ENCODE measurements around the gene GDI1.

The GDI1 gene

DNA sequence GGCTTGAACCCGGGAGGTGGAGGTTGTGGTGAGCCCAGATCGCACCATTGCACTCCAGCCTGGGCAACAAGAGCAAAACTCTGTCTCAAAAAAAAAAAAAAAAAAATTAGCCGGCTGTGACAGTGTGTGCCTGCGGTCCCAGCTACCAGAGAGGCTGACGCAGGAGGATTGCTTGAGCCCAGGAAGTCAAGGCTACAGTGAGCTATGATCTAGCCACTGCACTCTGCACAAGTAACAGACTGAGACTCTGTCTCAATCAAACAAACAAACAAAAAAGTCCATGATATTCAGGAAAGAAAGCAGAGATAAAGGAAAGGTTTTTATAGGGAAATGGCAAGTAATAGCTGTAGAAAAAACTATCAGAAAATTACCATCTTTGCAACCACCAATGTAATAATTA is 44.2 kb downstream of the GDI1 start:
- DNase-seq (ENCODE audit: low read depth, low spot score) = no peak

- no peak for DNase-seq (ENCODE audit: low read depth, low spot score)
Measured at GRCh38 chrX:154481911-154482601, 45.1 kb downstream of the GDI1 start.

GRCh38 chrX:154482786-154483185 is 45.8 kb downstream of the GDI1 start:
- DNase-seq (ENCODE audit: low read depth, low spot score) = no peak

DNA sequence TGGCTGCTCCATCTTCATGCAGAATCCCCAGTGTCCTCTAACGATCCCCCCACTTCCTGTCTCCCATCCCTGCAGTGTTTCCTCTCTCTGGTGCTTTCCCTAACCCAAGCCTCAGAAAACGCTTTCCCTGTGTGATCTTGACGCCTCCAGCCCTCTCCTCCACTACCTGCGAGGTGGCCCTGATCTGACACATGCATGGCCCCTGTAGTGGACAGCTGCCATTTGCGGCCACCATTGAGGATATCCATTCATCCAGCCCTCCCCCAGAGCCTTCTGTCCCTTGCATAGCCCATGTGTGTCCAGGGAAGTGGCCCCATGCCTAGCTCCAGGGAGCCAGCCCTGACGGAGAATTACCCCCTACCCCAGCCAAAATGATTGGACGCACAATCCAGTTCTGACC is 46.4 kb downstream of the GDI1 start:
- DNase-seq (ENCODE audit: low read depth, low spot score) = no peak

GRCh38 chrX:154484255-154485149 is 47.5 kb downstream of the GDI1 start:
- DNase-seq (ENCODE audit: low read depth, low spot score) = no peak

DNA sequence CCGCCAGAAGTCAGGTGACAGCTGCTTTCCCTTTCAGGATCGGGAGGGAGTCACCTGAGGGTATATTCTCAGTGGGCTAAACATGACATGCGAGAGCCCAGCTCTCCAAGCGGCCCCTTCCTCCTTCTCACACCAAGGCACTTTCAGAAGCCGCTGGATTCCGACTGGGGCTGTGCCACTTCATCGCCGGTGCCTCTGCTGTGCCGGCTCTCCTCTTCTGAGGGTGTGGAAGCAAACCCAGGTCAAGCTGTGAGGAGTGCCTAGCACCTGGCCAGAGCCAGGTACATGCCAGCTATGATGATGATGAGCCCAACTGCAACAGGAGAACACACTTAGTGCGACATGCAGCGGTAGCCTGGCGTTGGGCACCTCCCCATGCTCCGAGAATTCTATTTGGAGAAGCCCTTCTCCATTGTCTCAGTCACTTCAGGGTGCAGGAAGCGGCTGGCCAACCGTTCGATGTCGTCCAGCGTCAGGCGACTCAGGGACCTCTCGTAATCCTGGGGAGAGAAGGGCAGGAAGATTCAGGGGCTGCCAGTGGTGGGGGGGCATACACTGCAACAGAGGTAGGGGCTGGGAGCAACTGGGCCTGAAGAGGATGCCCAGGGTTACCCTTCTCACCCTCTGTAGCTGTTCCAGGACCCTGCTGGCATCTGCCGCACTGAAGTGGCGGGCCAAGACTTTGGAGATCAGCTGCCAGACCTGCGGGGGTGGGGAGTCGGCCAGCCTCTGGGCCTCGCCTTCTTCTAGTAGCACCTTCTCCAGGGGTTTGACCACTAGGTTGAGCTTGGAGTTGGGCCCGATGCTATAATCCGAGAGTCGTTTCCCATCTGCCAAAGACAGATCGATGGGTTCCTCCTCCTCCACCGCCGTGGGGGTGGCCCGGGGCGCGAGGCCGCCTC is 48.4 kb downstream of the GDI1 start:
- no peak for DNase-seq (ENCODE audit: low read depth, low spot score)

DNA sequence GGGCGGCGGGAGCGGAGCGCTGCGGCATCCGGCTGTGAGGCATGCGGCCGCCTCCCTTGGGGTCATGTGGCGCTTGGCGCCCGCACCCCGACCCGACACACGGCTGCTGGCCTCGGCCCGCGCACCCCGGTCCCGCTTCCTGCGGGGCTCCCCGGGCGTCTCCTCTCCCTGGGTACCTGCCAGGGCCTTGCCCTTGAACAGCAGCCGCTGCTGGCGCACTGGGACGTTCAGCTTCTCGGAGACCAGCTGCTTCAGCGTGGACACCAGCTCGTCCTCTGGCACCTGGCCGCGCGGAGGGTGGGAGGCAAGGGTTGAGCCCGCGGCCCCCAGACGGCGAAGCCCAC is 49.1 kb downstream of the GDI1 start:
- no peak for DNase-seq (ENCODE audit: low read depth, low spot score)

DNA sequence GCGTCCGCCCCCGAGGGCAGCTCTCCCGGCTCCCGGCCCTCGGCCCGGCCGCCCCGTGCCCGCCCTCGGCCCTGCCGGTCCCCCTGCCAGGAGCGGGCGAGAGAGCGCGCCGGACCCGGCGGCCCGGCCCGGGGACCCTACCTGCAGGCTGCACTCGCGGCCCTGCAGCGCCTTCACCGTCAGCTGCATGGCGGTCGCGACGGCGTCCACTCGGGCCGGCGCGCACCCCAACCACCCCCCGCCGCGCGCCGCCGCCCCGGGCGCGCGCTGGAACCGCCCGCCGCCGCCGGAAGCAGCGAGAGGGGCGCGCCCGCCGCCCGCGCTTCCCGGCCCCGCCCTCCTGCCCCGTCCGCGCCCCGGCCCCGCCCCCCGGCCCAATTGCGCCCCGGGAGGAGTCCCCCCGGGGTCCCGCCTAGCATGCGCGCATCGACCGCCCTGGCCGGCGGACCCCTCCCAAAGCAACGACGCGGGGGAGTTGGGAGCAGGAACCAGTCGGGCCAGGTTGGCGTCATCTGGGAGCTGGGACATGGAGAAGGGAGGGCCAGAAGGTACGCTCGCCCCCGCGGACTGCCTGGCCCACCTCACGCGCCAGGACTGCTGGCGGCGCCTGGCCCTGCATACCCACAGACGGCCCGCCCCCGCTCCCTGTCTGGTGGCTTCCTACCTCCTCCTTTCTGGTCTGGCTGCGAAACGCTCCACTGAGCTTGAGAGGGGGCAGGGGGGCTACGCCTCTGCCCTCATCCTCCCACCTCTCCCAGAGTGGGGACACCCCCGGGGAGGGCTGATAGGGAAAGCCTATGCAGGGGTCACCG is 49.6 kb downstream of the GDI1 start, which contains the start of gene UBL4A:
Gene UBL4A (minus strand): TSS at position 220 of the 812 bp plus-strand sequence. CDS start 31 bp downstream, at position 189.
- DNase-seq (ENCODE audit: low read depth, low spot score) = no peak

GRCh38 chrX:154487518-154488290 is 50.8 kb downstream of the GDI1 start:
- DNase-seq (ENCODE audit: low read depth, low spot score) = no peak

DNA sequence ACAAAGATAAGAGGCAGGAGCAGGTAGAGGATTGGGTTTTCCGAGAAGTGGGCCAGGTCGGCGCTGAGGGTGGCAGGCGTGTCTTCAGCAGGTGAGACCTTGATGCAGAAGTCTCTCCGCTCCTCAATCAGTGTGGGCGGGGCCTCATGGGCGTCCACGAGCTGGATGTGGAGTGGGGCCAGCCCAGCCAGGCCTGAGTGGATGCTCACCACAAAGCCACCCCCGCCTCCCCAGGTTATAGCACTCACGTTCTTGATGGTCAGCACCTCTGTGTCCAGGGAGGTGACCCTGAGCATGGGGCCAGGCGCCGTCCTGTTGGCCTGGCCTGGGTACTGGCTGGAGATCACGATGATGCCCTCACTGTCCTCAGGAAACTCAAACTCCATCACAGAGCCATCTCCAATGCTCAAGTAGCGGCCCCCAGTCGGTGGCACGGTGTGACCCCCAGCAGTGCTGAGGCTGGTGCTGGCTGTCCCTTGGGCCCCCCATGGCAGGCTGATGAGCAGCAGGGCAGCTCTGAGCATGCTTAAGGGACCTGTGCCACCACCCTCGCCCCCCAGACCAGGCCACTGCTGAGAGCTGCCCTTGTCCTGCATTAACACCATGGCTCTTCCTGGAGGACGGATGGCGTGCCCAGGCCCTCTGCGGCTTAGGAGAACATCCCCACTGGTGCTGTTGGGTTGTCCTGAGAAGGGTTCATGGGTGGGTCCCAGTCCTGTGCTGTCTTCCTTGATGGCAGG is 51.6 kb downstream of the GDI1 start:
- DNase-seq (ENCODE audit: low read depth, low spot score) = no peak

DNA sequence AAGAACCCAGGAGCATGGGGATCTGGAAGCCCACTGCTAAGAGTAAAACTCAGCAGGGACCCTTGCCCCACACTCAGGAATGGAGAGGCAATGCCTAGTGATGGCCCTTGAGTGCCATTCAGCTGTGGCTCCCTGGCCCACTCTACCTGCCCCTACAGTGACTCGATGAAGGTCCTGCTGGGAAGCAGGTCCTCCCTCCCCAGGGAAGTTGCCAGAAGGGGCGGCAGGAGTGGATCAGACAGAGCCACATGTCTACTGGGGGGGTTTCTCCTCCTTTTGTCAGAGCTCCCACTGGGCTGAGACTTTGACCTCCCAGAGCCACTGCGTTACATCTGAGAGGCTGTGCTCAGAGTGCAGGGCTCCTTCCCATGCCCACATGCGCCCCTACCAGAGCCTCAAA is 52.2 kb downstream of the GDI1 start:
- no peak for DNase-seq (ENCODE audit: low read depth, low spot score)

DNA sequence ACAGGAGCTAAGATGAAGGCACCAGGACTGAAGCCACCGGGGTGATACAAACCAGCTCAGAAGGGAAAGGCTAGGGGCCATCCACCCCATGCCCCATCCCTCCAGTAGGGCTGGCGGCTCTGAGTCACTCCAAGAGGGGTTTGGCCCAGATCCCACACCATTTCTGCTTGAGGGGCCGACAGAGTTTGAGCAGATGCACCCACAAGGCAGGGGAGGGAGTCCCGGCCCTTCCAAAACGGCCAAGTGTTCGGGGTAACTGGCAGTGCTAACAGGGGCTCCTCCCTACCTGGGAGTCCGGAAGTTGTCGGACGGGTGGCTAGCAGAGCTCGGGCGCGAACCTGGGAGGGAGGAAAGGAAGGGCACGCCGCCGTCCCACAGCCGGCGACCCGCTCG is 53.1 kb downstream of the GDI1 start:
- DNase-seq (ENCODE audit: low read depth, low spot score) = no peak

DNA sequence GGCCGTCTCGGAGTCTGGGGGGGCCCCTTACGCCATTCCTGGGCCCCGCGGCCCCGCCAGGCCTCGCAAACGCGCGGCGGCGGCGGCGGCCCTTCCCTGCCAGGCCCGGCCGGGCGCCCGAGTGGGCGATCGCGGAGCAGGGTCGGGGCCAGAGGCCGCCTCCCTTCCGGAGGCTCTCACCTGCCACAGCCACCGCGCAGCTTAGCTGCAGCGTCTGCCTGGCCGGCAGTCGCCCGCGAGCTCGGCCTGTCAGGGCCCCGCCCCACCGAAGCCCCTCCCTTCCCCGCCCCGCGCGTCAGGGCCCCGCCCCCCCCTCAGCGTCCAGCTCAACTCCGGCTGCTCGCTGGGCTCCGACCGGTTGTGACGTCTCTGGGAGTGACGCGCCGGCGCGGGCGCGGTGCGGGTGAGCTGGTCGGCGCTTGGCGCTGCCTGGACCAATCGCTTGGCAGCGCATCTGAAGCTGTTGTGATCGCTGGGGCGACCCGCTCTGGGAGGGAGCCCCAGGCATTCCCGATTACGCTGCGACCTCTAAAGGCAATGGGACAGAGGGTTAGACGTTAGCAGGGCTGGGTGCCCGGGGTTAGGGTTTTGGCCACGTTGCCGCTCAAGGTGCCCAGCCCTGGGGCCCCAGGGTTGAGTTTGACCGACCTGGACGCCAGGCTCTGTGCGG is 53.6 kb downstream of the GDI1 start, which contains the start of gene SLC10A3:
Gene SLC10A3 (minus strand): TSS at position 216 of the 670 bp plus-strand sequence. CDS start 1,689 bp downstream, outside the sequence.
- DNase-seq (ENCODE audit: low read depth, low spot score) = peak; percentile 72
